ENCODE results near the gene ITPRID1.
"Not testable (repeated sequence)": the region's sequence is repeated elsewhere in the genome, so short reads cannot be mapped to it uniquely, and the experiment has no call there.

ITPRID1 gene

DNA sequence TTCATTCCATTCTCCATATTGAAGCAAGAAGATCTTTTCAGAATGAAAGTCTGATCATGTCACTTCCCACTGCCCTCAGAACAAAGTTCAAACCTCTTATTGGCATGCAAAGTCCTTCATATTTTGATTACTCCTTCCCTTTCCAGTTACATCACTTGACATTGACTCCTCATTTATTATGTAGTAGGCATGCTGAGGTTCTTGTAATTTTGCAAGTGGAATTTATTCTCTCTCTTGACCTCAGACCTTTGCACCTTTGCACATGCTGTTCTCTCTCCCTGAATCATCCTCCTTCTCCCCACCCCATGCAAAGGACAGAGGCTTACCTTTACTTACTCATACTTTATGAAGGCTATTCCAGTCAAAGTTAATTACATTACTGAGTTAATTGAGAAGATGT, 13.0 kb downstream of the ITPRID1 start:
- Histone ChIP-seq H3K36me3 (ENCODE audit: control insufficient read depth in 2 of 2, insufficient read depth in 1 of 2, low read length in 2 of 2) (no peaks in the 10 kb centered on the region), H3K4me1 (ENCODE audit: control insufficient read depth, insufficient read depth, low read length) (no peaks in the 10 kb centered on the region), H3K9me3 (ENCODE audit: control insufficient read depth, insufficient read depth, low read depth, low read length) (no peaks in the 10 kb centered on the region), H3K27ac (ENCODE audit: extremely low read depth, low read depth, low read length) (no peak overlapping the region), H3K4me3 (ENCODE audit: low read depth, low read length) (no peak overlapping the region)
- CTCF ChIA-PET: interaction anchor here (1.0 kb wide), 1 partner anchor 39 kb away, joined by 4 read pairs; no protein-coding TSS in a partner anchor
- POLR2A ChIA-PET: no interaction called here
- TF ChIP-seq ZNF777 (tag by site-specific recombination; IDR thresholded peaks at IDR 0.05; ENCODE audit: borderline replicate concordance) (no peak), ZNF202 (tag by site-specific recombination; IDR thresholded peaks at IDR 0.05; ENCODE audit: borderline replicate concordance) (no peak), ZNF561 (tag by site-specific recombination; IDR thresholded peaks at IDR 0.05; ENCODE audit: borderline replicate concordance) (no peak), TSHZ1 (tag by site-specific recombination; IDR thresholded peaks at IDR 0.05; ENCODE audit: borderline replicate concordance) (no peak), ZNF416 (tag by site-specific recombination; IDR thresholded peaks at IDR 0.05) (no peak), ZNF654 (tag by site-specific recombination; IDR thresholded peaks at IDR 0.05; ENCODE audit: low read depth) (no peak), ZFP37 (tag by site-specific recombination; IDR thresholded peaks at IDR 0.05) (no peak)

- Histone ChIP-seq H3K4me3 (ENCODE audit: low read depth, low read length) (no peak overlapping the region), H3K4me1 (ENCODE audit: control insufficient read depth, insufficient read depth, low read length) (no peaks in the 10 kb centered on the region), H3K36me3 (ENCODE audit: control insufficient read depth in 2 of 2, insufficient read depth in 1 of 2, low read length in 2 of 2) (no peaks in the 10 kb centered on the region), H3K9me3 (ENCODE audit: control insufficient read depth, insufficient read depth, low read depth, low read length) (no peaks in the 10 kb centered on the region), H3K27ac (ENCODE audit: extremely low read depth, low read depth, low read length) (no peak overlapping the region)
- ChIA-PET CTCF (no interaction called here), POLR2A (no interaction called here)
- no peak for TF ChIP-seq ZNF600 (tag by site-specific recombination; IDR thresholded peaks at IDR 0.05)
- TF ChIP-seq ZFP41 (tag by site-specific recombination; IDR thresholded peaks at IDR 0.05; ENCODE audit: borderline replicate concordance): no peak
- TF ChIP-seq ZNF571 (tag by site-specific recombination; IDR thresholded peaks at IDR 0.05): no peak
- TF ChIP-seq ZNF580 (tag by site-specific recombination; IDR thresholded peaks at IDR 0.05): no peak
- no peak for TF ChIP-seq ZNF521 (tag by site-specific recombination; IDR thresholded peaks at IDR 0.05)
- no peak for TF ChIP-seq KLF8 (tag by site-specific recombination; IDR thresholded peaks at IDR 0.05)
- TF ChIP-seq, protein P1, sequence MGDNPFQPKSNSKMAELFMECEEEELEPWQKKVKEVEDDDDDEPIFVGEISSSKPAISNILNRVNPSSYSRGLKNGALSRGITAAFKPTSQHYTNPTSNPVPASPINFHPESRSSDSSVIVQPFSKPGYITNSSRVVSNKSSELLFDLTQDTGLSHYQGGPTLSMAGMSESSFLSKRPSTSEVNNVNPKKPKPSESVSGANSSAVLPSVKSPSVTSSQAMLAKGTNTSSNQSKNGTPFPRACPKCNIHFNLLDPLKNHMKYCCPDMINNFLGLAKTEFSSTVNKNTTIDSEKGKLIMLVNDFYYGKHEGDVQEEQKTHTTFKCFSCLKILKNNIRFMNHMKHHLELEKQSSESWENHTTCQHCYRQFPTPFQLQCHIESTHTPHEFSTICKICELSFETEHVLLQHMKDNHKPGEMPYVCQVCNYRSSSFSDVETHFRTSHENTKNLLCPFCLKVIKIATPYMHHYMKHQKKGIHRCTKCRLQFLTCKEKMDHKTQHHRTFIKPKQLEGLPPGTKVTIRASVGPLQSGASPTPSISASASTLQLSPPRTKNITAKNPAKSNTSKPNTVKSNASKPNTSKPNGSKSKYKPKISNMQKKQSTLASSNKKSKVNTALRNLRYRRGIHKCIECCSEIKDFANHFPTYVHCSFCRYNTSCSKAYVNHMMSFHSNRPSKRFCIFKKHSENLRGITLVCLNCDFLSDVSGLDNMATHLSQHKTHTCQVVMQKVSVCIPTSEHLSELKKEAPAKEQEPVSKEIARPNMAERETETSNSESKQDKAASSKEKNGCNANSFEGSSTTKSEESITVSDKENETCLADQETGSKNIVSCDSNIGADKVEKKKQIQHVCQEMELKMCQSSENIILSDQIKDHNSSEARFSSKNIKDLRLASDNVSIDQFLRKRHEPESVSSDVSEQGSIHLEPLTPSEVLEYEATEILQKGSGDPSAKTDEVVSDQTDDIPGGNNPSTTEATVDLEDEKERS (tag by site-specific recombination; IDR thresholded peaks at IDR 0.05): no peak
- TF ChIP-seq ZNF292 (tag by site-specific recombination; IDR thresholded peaks at IDR 0.05; ENCODE audit: borderline replicate concordance, low read depth): no peak
- TF ChIP-seq, protein P2, sequence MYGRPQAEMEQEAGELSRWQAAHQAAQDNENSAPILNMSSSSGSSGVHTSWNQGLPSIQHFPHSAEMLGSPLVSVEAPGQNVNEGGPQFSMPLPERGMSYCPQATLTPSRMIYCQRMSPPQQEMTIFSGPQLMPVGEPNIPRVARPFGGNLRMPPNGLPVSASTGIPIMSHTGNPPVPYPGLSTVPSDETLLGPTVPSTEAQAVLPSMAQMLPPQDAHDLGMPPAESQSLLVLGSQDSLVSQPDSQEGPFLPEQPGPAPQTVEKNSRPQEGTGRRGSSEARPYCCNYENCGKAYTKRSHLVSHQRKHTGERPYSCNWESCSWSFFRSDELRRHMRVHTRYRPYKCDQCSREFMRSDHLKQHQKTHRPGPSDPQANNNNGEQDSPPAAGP (tag by site-specific recombination; IDR thresholded peaks at IDR 0.05): no peak
- TF ChIP-seq ZNF423 (tag by site-specific recombination; IDR thresholded peaks at IDR 0.05): no peak
- TF ChIP-seq ZNF561 (tag by site-specific recombination; IDR thresholded peaks at IDR 0.05; ENCODE audit: borderline replicate concordance): no peak
- no peak for TF ChIP-seq ZNF274 (IDR thresholded peaks at IDR 0.05; ENCODE audit: low read length)
- TF ChIP-seq ZNF274 (tag by site-specific recombination; IDR thresholded peaks at IDR 0.05; ENCODE audit: borderline replicate concordance): no peak
- no peak for TF ChIP-seq ZNF335 (tag by site-specific recombination; conservative IDR thresholded peaks at IDR 0.05)
Observed at GRCh38 chr7:31529103-31529502, 15.2 kb downstream of the ITPRID1 start.

DNA sequence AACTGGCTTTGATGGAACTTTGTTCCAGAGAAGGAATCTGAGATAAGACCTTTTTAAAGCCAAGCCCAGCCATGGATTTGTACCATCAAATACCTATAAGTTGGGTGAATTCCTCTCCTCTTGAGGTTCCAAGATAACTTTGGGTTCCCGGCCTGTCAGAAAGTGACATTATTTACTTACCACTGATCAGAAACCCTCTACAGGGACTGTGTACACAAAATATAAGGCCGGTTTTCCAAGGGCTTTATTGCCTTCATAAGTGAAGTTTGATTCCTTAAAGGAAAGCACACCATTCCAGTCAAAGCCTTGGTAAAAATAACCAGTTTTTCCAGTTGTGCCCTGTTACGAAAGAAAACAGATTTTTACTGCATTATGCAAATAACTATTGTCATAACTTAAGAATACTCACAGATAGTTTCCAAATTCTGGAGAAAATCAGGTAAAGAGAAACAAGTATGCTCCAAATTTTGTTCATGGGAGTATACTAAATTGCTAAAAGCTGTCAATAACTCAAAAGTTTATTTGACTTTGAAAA, 26.8 kb downstream of the ITPRID1 start:
- H3K27ac ChIP-seq (ENCODE audit: extremely low read depth, low read depth, low read length); H3K4me3 ChIP-seq (ENCODE audit: low read depth, low read length); H3K9me3 ChIP-seq (ENCODE audit: control insufficient read depth, insufficient read depth, low read depth, low read length); H3K36me3 ChIP-seq (ENCODE audit: control insufficient read depth in 2 of 2, insufficient read depth in 1 of 2, low read length in 2 of 2); H3K4me1 ChIP-seq (ENCODE audit: control insufficient read depth, insufficient read depth, low read length); CTCF ChIA-PET; POLR2A ChIA-PET: not testable (repeated sequence)

All from HEK293 (cell line).